GM19463 (cell line): Measurements from ENCODE around the gene GDF9.
A peak's percentile ranks its signal among the peaks of the same experiment; 100 is the strongest.

ENCODE experiments used
- ATAC-seq: cut with Tn5 transposase; IDR thresholded peaks from one replicate; pipeline ENCODE4 v1.9.1; 2021; ENCODE audit warnings: mild to moderate bottlenecking, moderate library complexity; ENCODE audit not compliant: unreplicated experiment

The GDF9 gene, protein sequence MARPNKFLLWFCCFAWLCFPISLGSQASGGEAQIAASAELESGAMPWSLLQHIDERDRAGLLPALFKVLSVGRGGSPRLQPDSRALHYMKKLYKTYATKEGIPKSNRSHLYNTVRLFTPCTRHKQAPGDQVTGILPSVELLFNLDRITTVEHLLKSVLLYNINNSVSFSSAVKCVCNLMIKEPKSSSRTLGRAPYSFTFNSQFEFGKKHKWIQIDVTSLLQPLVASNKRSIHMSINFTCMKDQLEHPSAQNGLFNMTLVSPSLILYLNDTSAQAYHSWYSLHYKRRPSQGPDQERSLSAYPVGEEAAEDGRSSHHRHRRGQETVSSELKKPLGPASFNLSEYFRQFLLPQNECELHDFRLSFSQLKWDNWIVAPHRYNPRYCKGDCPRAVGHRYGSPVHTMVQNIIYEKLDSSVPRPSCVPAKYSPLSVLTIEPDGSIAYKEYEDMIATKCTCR

GRCh38 chr5:132866342-132867045 lies at the start of gene GDF9, which contains the start of gene UQCRQ:
Gene GDF9, minus strand, starts transcription at chr5:132866469. Its CDS starts 1,936 bp downstream, at chr5:132864533.
Gene UQCRQ, plus strand, starts transcription at chr5:132866642. Its CDS starts 240 bp downstream, at chr5:132866882.
- peak; percentile 99 for ATAC-seq

DNA sequence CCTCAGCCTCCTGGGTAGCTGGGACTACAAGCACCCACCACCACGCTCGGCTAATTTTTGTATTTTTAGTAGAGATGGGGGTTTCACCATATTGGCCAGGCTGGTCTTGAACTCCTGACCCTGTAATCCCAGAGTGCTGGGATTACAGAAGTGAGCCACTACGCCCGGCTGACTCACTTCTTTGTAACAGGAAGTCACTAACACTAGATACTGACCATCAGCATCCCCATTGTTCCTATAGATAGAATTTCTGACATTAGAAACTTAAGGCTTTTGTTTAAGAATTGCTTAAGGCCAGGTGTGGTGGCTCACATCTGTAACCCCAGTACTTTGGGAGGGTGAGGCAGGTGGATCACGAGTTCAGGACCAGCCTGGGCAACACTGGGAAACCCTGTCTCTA lies 49.4 kb upstream of the GDF9 start:
- ATAC-seq, result no peak

DNA sequence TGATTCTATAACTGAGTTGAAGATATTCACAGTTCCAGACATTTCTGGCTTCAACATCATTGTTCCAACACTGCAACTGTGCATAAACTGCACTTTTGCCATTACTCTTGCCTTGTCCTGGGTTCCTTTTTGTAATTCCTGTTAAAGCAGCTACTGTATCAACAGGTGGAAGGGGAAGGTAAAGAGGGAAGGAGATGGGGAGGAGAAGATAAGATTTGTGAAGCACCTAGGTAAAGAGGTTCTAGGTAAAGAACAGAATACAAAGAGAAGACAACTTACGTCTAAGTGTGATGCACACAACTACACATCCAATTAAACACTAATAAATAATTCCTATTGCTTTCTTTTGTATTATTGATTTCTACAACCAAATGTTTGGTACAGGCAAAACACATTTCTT lies 43.4 kb upstream of the GDF9 start:
- no peak for ATAC-seq

DNA sequence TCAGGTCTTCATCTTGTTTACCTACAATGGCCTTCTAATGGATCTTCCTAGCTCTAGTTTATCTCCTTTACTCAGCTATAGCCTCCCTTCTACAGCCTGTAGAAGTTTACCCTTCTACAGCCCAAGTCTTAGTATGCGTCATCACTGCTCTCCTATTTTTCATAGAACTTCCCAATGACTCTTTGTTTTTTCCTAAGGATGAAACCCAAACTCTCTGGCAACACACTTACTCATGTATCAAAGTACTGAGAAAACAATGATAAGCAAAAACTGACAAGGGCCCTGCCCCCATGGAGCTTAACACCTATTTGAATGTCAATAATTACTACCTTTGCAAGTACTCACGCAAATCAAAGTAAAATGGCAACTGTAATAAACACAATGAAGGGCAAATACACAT lies 40.9 kb upstream of the GDF9 start:
- no peak for ATAC-seq

- ATAC-seq, result no peak
Observed at GRCh38 chr5:132905938-132906337, 39.7 kb upstream of the GDF9 start.

- ATAC-seq, result no peak
Observed at GRCh38 chr5:132901730-132902129, 35.5 kb upstream of the GDF9 start.

DNA sequence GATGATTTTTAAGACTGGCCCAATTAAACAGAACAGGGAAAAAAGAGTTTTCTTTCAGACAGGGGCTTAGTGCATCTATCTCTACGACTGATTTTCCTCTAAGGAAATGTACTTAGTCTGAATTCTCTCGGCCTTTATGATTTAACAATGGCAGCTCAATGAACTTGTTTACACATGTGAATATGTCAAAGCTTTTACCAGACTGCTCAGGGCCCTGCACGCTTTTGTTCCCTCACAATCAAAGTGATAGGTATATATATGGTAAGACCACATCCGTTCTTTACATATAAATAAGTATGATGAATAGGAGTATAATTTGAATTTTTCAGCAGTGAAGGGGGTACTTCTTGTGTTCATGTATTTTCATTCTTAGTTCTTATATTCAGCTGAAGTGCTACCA lies 34.8 kb upstream of the GDF9 start:
- no peak for ATAC-seq

DNA sequence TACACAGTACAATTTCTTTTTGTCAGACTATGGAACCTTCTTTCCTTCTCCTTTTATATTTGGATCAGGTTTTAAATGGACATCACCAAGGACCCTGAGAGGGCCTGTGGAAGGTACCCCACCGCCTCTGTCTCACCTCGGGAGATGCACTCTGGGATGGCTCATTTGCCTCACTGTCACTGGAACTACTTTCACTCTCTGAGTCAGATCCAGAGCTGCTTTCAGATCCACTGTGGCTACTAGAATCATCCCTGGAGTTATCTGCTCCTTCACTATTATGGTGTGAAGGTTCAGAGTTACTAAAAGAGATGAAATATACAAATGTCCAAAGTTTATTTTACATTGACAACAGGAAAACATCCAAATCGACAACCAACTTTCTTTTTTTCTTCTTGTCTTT lies 31.8 kb upstream of the GDF9 start:
- no peak for ATAC-seq

GRCh38 chr5:132896685-132897084 lies 30.4 kb upstream of the GDF9 start:
- ATAC-seq, result no peak

DNA sequence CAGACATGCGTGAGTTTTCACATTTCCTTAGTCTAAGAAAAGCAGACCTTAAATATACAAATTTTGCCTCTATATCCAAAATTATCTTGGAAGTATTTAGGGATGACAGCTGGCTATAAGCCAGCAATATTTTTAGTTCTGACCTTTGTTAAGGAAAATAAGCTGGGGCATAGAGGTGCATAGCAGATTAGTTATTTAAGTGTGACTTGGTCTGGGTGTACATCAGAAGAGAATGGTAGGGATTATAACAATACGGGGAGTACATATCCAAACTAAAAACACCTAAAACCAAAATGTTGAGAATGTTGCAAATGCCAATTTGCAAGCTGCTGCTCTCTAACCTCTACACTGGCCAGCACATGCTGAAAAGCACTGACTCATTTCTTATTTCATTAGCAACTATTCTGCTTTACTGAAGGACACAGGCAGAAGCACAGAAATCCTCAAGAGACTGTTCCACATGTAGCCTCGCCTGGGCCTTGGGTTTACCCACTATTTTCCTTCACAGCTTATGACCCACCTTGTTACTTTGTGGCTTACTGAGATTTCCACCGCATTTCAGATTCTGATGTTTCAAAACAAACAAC lies 29.5 kb upstream of the GDF9 start:
- ATAC-seq, result no peak

- ATAC-seq, result no peak
Observed at GRCh38 chr5:132890817-132891216, 24.5 kb upstream of the GDF9 start.

DNA sequence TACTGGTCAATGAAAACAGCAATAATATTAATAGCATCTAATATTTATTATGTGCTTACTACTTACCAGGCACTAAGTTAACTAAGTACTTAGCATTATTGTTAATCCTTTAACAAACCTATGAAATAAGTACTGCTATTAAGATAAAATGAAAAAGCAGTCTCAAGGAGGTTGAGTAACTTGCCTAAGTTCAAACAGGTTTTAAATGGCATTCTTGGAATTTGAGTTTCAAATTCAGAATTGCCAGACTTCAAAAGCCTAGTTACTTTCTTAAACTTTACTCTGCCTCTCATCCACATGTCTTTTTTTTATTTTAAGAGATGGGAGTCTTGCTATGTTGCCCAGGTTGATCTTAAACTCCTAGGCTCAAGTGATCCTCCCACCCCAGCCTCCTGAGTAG lies 23.2 kb upstream of the GDF9 start:
- ATAC-seq, result no peak

- ATAC-seq, result no peak
Observed at GRCh38 chr5:132887283-132887682, 21.0 kb upstream of the GDF9 start.

DNA sequence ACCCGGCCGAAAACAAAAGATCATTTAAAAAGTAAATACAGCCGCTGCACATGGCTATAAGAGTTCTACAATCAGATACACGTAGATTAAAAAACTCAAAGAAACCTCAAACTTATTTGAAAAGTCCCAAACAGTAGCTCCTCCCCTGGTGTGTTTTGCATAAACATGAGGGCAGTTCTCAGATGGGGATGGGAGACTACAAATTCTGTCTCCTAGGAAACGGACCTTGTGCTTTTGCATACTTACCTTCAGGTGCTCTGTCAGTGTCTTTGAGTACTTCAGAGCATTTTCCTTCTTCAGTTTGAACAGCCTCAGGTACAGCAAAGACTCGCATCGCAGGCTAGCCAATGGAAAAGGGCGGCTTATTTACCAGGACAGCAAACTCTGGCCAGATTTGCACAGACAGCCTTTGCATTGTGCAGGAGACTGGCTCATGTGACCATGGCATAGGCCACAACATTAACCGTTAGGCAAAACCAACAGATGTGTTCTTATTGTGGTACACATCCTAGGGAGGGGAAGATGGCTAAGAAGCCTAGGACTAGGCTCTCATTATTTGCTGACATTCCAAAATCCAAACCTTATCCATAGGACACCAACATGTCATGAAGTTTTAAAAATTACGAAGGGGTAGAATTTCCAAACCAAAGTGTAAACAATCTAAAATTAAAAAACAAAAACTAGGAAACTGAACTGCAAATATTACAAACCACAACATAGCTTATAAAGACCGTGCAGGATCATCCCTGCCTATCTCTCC lies 20.0 kb upstream of the GDF9 start:
- ATAC-seq, result no peak

GRCh38 chr5:132884548-132884947 lies 18.3 kb upstream of the GDF9 start:
- no peak for ATAC-seq

DNA sequence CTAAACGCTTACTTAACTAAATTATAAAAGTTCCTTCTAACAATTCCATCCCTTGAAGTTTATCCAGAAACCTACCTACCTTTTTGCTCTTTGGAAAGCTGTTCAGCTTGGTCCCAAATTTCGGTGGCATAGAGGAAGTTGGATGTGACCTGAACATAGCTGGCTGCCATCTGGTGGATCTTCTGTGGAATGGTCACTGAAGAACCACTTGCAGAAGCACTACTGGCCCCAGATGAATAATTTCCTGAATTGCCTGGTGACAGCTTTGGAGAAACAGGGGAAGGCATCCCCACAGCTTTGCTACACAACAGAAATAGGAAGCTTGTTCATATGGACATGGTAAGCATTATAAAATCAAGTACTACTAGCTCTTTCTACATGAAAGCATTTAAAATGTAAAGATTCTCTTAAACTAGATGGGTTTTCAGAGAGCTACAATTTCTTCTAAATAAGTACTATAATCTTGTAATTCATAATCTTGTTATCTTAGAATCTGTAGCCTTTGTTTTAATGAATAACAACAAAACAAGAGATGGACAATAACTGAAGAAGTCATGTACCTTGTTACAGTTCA lies 17.1 kb upstream of the GDF9 start:
- no peak for ATAC-seq

- no peak for ATAC-seq
Observed at GRCh38 chr5:132877938-132878337, 11.7 kb upstream of the GDF9 start.

- no peak for ATAC-seq
Observed at GRCh38 chr5:132877466-132877865, 11.2 kb upstream of the GDF9 start.

DNA sequence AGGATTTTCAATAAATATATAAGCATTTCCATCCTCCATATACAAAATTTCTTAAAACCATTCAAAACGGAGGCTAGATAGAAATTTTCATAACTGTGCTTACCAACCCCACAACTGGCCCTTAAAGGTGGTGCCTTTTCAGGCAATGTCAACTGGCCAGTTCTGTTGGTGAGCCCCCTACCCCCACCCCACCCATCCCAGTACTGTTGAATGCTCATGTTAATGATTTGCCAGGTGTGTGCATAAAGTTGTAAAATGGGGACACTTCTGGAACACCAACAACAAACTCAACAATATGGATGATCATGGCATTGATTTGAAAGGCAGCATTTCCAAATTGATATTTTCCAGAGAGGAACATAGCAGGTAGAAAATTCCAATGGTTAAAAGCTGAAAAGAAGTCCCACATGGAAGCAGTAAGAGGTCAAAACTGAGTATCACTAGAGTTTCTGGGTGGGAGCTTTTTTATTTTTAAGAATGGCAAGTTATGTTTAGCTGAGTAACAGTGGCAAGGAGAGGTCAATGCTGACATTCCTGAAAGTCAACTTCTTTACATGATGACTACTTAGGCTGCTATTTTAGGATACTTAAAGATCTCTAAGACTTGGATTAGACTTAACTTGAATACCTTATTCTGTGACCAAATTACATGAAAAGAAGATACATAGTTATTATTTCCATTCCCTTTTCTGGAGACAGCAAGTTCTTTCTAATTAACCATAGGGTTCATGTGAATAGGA lies 9.9 kb upstream of the GDF9 start:
- no peak for ATAC-seq

DNA sequence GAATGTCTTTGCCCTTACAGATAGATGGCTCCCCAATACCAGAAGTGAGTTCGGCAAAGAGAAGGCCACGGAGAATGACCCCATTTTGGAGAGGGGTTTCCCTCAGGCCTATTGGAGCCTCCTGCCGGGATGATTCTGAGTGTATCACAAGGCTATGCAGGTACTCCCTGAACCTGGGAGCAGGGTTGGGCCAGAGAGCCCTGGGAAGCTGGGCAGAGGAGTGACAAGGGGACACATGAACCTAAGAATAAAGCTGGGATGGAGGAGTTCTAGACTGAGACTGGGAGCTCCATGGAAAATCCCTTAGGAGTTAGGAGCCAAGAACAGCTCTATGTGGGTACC lies 7.6 kb upstream of the GDF9 start:
- no peak for ATAC-seq
